Neural progenitor cell (in vitro differentiated cells): ENCODE data around the gene STK40.

Experiments
- CTCF ChIP-seq: fragments of 200-600 bp; sonication (generic); IDR thresholded peaks from 2 replicates; pipeline ENCODE4 v1.5.1; 2017; ENCODE audit warnings: antibody characterized with exemption, mild to moderate bottlenecking
- EZH2phosphoT487 ChIP-seq: fragments of 200-600 bp; sonication (generic); IDR thresholded peaks from 2 replicates; pipeline ENCODE4 v1.6.1; 2017; ENCODE audit warnings: antibody characterized with exemption

DNA sequence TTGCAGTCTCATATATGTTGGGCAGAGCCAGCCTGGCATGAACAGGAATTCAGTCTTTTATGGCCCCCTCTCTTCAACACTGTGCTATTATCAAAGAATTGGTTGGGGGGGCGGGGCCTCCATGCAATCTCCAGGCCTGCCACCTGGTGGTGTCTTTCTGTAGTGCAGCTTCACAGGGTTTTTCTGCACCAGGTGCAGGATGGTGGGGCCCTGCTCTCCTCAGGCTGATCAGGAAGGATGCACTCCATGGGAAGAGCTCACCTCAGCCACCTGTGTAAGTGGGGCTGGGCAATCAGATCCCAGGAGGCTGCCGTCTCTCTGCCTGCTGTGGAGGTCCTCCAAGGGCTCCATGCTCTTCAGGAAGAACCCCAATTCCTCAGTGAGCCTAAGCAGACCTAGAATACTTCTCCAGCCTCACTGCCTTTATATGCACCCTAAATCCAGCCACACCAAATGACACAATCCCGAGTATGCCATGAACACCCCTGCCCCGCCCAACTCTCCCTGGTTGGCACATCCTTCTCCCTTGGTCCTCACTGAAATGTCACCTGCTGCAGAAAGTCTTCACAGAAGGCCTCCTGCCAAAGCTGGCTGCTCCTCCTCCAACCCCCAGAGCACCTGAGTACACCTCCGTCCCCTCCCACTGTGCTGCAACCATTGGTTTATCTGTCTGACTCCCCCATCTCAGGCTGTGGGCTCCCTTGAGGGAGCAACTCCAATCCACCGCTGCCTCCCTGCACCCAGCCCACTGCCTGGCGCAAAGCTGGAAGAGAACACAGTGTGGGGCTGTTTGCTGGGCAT is 16.5 kb downstream of the STK40 start:
- TF ChIP-seq CTCF (peak; percentile 88), EZH2phosphoT487 (no peak)
